SK-N-SH treated with all-trans-retinoic acid at 6 μM for 48 hours (cell line): ENCODE results near the gene CD276.

Experiments
- ATAC-seq: fragments of 200-7000 bp; cut with Tn5 transposase; 3 replicates; pipeline ENCODE4 v1.9.1; 2020; ENCODE audit warnings: mild to moderate bottlenecking, moderate library complexity
- ARNTL ChIP-seq: fragments of 450-650 bp; formaldehyde crosslinking; IDR thresholded peaks from 2 replicates; pipeline ENCODE4 v1.5.0; 2020; ENCODE audit warnings: low read depth, mild to moderate bottlenecking, moderate library complexity, borderline replicate concordance
- BACH2 ChIP-seq: fragments of 250-450 bp; sonication (Bioruptor Pico); IDR thresholded peaks from 2 replicates; pipeline ENCODE4 v1.9.0; 2021; ENCODE audit warnings: mild to moderate bottlenecking, borderline replicate concordance
- CREB5 ChIP-seq: fragments of 250-450 bp; sonication (Bioruptor Pico); IDR thresholded peaks from 2 replicates; pipeline ENCODE4 v1.5.1; 2020; ENCODE audit warnings: low read depth, mild to moderate bottlenecking, moderate library complexity
- CSDC2 ChIP-seq: fragments of 250-450 bp; sonication (Bioruptor Pico); IDR thresholded peaks from 2 replicates; pipeline ENCODE4 v1.5.0; 2020; ENCODE audit warnings: mild to moderate bottlenecking, moderate library complexity
- GLIS3 ChIP-seq: fragments of 250-450 bp; sonication (Bioruptor Pico); IDR thresholded peaks from 2 replicates; pipeline ENCODE4 v1.5.0; 2020; ENCODE audit warnings: mild to moderate bottlenecking, moderate library complexity
- ISL1 ChIP-seq: fragments of 250-450 bp; sonication (Bioruptor Pico); IDR thresholded peaks from 2 replicates; pipeline ENCODE4 v2.1.2; 2022; ENCODE audit warnings: mild to moderate bottlenecking, moderate library complexity
- OSR1 ChIP-seq: fragments of 250-450 bp; sonication (Bioruptor Pico); IDR thresholded peaks from 2 replicates; pipeline ENCODE4 v1.8.0; 2022; ENCODE audit warnings: moderate library complexity, mild to moderate bottlenecking, inconsistent platforms
- PATZ1 ChIP-seq: fragments of 250-450 bp; sonication (Bioruptor Pico); IDR thresholded peaks from 2 replicates; pipeline ENCODE4 v1.8.0; 2020; ENCODE audit warnings: mild to moderate bottlenecking, moderate library complexity, borderline replicate concordance
- PPARA ChIP-seq: fragments of 250-450 bp; sonication (Bioruptor Pico); IDR thresholded peaks from 2 replicates; pipeline ENCODE4 v1.5.0; 2020; ENCODE audit warnings: mild to moderate bottlenecking, borderline replicate concordance
- RARB ChIP-seq: fragments of 250-450 bp; sonication (Bioruptor Pico); IDR thresholded peaks from 2 replicates; pipeline ENCODE4 v1.8.0; 2021; ENCODE audit warnings: mild to moderate bottlenecking, moderate library complexity
- TCF4 ChIP-seq: fragments of 250-450 bp; sonication (Bioruptor Pico); IDR thresholded peaks from 2 replicates; pipeline ENCODE4 v1.8.0; 2021; ENCODE audit warnings: mild to moderate bottlenecking, moderate library complexity, borderline replicate concordance
- TSHZ2 ChIP-seq: fragments of 250-450 bp; sonication (Bioruptor Pico); IDR thresholded peaks from 2 replicates; pipeline ENCODE4 v1.5.0; 2020; ENCODE audit warnings: mild to moderate bottlenecking, moderate library complexity
- ZC3H10 ChIP-seq: fragments of 250-450 bp; sonication (Bioruptor Pico); IDR thresholded peaks from 2 replicates; pipeline ENCODE4 v1.5.1; 2021; ENCODE audit warnings: mild to moderate bottlenecking, moderate library complexity
- ZFP3 ChIP-seq: fragments of 250-450 bp; sonication (Bioruptor Pico); IDR thresholded peaks from 2 replicates; pipeline ENCODE4 v1.5.0; 2020; ENCODE audit warnings: mild to moderate bottlenecking, moderate library complexity
- ZFP30 ChIP-seq: fragments of 450-650 bp; formaldehyde crosslinking; IDR thresholded peaks from 2 replicates; pipeline ENCODE4 v1.5.0; 2022; ENCODE audit warnings: mild to moderate bottlenecking, moderate library complexity
- ZNF565 ChIP-seq: fragments of 450-650 bp; formaldehyde crosslinking; conservative IDR thresholded peaks from 2 replicates; pipeline ENCODE4 v1.5.0; 2020; ENCODE audit warnings: low read depth, mild to moderate bottlenecking, moderate library complexity
- ZNF70 ChIP-seq: fragments of 450-650 bp; formaldehyde crosslinking; IDR thresholded peaks from 2 replicates; pipeline ENCODE4 v1.5.0; 2020; ENCODE audit warnings: mild to moderate bottlenecking, moderate library complexity
- ZNF8 ChIP-seq: fragments of 450-650 bp; formaldehyde crosslinking; IDR thresholded peaks from 2 replicates; pipeline ENCODE4 v1.5.0; 2020; ENCODE audit warnings: mild to moderate bottlenecking, moderate library complexity

CD276 gene

DNA sequence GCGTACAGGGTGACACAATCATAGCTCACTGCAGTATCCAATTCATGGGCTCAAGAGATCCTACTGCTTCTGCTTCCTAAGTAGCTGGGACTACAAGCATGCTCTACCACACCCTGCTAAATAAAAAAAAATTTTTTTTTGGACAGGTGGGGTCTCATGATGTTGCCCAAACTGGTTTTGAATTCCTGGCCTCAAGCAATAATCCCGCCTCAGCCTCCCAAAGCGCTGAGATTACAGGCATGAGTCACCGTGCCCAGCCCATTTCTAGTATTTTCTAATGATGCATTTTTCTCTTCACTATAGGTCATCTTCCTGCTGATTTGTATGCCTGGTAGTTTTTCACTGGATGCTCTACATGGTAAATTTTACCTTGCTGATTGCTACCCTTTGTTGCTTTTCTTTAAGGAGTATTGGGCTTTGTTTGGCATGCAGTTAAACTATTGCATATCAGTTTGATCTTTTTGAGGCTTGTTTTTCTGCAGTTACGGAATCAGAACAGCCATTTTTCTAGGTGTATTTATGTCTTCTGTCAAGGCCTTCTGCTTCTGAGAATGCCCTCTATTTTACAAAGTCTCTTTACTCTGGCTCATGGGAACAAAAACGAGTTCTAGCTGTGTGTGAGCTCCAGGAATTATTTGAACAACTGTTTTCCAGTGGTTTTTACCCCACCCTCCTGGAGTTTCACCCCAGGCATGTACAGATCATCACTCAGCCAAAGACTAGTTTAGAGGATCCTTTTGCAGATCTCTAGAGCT lies 36.7 kb upstream of the CD276 start:
- ATAC-seq: no peak
- TF ChIP-seq ZNF8 (CRISPR knock-in tag) (no peak), OSR1 (CRISPR knock-in tag) (no peak), PPARA (CRISPR knock-in tag) (no peak), CREB5 (no peak), ZNF565 (no peak), ARNTL (no peak), RARB (CRISPR knock-in tag) (no peak), TSHZ2 (CRISPR knock-in tag) (no peak), ZFP3 (no peak), BACH2 (no peak), ZFP30 (CRISPR knock-in tag) (no peak), ZNF70 (CRISPR knock-in tag) (no peak), ZC3H10 (CRISPR knock-in tag) (no peak), CSDC2 (no peak), GLIS3 (CRISPR knock-in tag) (no peak)
- TF ChIP-seq, all 23 proteins: peak for 0

DNA sequence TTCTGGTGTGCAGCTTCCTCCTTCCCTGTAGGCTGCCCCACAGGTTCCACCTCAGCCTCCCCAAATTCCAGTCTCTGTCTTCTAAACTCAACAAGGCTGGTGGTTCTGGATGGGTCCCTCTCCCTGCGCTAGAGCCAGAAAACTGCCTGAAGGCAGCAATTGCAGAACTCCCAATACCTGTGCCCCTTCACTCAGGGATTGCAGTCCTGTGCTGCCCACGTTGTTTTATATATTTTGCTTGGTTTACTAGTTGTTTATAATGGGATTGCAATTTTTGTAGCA lies 36.2 kb upstream of the CD276 start:
- TF ChIP-seq CREB5 (no peak), BACH2 (no peak), TSHZ2 (CRISPR knock-in tag) (no peak)
- no peak for ATAC-seq

GRCh38 chr15:73650416-73651126 lies 33.6 kb upstream of the CD276 start:
- ATAC-seq: peak; percentile 76
- TF ChIP-seq GLIS3 (CRISPR knock-in tag) (no peak), TCF4 (CRISPR knock-in tag) (peak; percentile 71; the same call in 1 of the 2 replicates), ISL1 (CRISPR knock-in tag) (0 out of 2 replicates have a peak, but pooled peaks have one; percentile 11)
- TF ChIP-seq, all 23 proteins: peak for 2

DNA sequence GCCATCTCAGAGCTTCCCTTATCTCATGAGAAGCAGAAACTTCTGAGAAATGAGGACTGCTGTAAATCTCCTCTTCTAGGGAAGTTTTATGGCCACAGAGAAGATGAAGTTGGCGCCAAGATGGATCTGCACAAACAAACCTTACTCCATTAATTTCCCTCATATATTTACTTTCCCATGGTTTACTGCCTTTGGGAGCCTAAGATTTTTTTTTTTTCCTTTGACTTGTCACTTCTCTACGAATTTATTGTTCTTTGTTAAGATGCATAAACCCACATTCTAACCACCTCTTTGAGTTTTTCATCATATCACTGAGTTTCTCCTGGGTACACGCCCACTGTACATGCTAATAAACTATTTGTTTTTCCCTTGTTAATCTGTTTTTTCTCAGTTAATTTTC lies 29.5 kb upstream of the CD276 start:
- no peak for ATAC-seq
- no peak for TF ChIP-seq OSR1 (CRISPR knock-in tag)
- TF ChIP-seq CREB5: no peak
- no peak for TF ChIP-seq PATZ1 (CRISPR knock-in tag)
- TF ChIP-seq TSHZ2 (CRISPR knock-in tag): no peak
- no peak for TF ChIP-seq TCF4 (CRISPR knock-in tag)
- no peak for TF ChIP-seq ZNF8 (CRISPR knock-in tag)
- no peak for TF ChIP-seq ISL1 (CRISPR knock-in tag)
